GM21825 (cell line): ENCODE measurements around the gene SMARCD3.

Source experiments
- ATAC-seq: cut with Tn5 transposase; IDR thresholded peaks from one replicate; pipeline ENCODE4 v1.9.1; 2021; ENCODE audit warnings: mild to moderate bottlenecking, moderate library complexity; ENCODE audit not compliant: unreplicated experiment

SMARCD3 gene

DNA sequence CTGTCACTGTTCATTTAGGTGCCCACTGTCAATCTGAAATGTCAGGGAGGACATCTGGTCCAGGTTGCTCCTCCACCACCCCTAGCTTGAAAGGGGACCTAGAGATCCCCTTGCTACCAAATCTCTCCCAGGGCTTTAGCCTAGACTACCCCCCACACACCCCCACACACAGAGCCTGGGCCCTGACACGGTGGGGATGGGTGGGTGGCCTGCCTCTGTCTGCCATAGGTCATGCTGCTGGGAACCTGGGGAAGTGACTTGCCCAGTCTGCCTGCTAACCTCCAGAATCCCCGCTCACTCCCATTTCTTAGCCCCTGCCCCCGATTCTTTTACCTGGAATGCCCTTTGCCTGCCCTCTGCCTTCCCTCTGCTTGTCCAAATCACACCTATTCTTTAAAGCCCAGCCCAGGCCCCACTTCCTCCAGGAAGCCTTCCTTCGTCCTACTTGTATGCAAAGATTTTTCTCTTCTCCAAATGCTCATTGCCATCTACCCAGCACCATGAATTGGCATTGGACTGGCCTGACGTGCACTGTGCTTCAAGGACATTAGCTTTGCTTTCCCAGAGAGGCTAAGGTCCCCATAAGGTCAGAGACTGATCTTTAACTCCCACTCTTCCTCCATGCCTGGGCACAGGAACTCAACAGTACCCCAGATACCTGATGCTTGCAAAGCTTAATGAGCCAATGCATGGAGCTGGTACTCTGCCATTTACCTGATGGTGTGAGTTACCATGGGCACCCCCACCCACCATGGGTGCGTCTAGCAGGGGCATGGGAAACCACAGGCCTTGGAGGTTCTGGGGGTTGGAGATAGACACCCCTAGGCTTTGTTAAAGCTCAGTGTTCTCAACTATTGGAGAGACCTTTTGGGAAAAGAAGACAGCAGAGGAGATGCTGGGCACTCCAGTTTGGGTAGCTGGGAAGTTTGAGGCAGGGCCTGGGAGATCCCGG is 2.0 kb upstream of the SMARCD3 start:
- no peak for ATAC-seq

- ATAC-seq: no peak
These were observed 1.2 kb upstream of the SMARCD3 start for GRCh38 chr7:151249732-151250072.

- no peak for ATAC-seq
These were observed 689 bp upstream of the SMARCD3 start for GRCh38 chr7:151249034-151249731.

GRCh38 chr7:151247611-151248345 is 716 bp downstream of the SMARCD3 start:
- no peak for ATAC-seq

GRCh38 chr7:151246851-151247580 is 1.5 kb downstream of the SMARCD3 start:
- ATAC-seq: no peak

- ATAC-seq: no peak
These were observed 2.2 kb downstream of the SMARCD3 start for GRCh38 chr7:151246102-151246850.

DNA sequence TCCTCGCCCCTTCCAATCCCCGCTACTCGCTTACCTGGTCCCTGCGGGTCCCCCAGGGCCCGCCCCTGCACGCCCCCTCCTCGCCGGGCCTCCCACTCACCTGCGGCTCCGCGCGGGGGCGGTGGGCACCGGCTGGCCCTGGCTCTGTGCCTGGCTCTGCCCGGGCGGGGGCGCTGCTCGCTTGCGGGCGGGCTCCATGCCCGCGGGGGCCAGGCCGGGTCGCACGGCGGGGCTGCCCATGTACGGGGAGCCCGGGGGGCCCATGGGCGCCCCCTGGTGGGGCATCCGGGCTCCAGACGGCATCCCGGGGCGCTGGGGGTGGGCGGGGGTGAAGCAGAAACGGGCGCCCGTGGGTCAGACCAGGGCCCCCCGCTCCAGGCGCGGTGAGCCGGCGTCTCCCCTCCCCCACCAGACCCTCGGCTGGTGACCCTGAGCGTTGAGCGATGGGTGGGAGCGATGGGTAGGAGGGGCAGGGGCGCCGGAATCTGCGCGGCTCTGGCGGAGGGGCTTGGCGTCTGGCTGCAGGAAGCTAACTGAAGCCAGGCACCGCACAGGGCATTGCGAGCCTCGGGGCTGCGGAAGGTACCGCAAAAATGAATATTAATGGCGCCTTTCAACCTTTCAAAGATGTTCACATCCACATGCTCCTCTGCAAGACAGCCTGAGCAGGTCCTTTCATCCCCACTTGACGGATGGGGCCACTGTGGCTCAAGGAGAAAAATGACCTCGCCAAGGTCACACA is 3.0 kb downstream of the SMARCD3 start:
- ATAC-seq: no peak

GRCh38 chr7:151244841-151245346 is 3.6 kb downstream of the SMARCD3 start:
- ATAC-seq: no peak

DNA sequence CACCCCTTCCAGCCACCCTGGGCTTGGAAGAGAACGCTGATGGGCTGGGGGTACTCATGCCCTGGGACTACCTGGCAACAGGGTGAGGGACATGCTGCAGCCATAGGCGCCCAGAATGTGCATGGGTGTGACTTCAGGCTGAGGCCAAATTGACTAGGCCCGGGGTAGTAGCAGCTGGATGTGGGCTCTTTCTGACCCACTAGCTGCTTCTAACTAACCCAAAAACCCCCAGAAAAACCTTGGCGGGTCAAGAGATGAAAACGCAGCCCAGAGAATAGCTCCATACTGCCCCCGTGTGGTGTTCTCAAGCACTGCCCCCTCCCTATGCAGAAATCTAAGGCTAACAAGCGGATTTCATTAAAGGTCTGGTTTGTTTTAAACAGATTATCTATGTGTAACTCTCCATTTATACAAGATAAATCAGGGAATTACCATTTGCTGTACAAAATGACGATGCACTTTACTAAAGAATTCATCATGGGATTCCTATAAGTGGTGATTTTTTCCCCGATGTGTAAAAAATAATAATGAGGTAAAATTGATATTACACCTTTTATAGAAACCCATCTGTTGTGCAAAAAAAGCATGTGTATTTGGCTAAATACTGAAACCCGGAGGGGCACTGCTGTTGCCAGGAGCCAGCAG is 4.2 kb downstream of the SMARCD3 start:
- no peak for ATAC-seq

- no peak for ATAC-seq
These were observed 4.9 kb downstream of the SMARCD3 start for GRCh38 chr7:151243408-151244195.

DNA sequence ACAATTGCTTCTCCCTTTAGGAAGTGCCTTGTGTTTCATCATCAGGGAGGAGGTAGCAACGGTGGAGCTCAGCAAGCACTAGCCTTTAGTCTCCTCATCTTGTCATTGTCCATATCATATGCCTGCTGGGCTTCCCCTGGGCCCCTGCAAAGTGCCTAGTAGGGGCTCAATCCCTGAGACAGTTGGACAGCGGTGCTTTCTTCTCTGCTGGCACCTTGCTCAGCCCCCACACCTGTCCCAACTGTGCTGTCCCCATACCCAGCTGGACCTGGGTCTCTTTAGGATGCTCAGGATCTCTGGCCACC is 5.5 kb downstream of the SMARCD3 start:
- ATAC-seq: no peak

DNA sequence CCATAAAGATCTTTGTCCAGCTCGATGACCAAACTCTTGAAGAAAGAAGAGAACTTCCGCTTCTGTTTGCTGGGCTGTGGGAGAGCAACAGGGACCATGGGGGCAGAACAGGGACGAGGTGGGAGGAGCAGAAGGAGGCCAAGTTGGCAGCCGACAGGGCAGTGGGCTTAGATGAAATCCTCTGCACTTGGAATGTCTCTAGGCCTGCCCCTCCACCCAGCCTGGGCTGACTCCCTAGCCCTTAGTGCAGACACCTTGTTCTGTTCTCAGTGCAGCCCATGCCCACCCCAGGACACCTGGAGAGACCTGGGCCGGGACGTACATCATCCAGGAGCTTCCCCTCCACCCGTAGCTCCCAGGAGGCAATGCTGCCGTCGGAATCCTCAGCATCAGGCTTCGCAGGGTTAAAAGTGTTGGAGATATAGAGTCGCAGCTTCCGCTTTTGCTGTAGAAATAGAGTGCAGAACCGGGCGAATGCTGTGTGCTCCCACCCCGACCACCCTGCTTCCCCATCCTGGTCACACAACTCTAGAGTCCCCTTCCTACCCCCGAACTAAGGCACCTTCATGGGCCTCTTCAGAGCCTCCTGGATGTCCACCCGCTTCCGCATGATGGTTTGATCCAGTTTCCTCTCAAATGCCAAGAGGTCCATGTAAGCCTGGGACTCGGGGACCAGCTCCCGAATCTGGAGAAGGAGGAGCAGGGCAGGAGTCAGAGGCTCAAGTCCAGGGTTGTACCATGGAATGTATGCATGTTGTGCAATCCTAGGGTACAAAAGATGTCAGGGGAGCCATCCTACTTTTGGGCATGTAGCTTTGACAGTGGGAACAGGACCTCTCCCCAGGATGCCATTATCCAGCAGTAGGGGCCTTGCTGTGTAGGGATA is 6.1 kb downstream of the SMARCD3 start:
- ATAC-seq: no peak

GRCh38 chr7:151241755-151242096 is 6.8 kb downstream of the SMARCD3 start:
- ATAC-seq: no peak

DNA sequence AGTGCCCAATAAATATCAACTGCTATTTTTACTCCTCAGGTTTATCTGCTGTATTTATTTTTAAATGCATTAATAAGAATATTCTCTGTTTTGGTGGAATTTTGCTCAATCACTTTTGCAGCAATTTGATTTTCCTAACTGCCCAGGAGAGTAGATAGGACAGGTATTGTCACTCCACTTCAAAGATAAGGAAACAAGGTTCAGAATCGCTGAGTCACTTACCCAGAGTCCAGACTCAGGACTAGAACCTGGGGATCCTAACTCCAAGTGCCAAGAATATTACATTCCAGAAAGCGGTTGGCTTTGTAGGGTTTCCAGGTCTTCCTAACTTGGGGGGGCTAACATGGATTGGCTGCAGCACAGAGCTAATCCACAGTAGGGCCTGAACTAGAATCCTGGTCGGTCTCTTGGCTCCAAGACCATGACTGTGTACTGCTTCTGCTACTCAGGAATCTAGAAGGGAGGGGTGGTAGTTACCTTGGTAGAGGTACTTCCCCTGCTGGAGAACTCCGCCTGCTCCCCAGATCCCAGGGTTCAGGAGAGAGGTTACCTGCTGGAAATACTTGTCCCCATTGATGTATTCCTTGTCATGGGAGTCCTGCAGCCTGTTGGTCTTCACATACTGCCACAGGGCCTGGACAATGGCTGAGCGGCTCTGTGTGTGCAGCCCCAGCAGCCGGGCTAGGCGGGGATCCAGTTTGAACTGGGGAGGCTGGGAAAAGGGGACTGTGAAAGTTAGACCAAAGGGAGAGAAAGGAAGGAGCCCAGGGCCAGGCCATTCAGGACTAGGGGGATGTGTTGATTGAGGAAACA is 7.3 kb downstream of the SMARCD3 start:
- ATAC-seq: no peak

- ATAC-seq: no peak
These were observed 8.0 kb downstream of the SMARCD3 start for GRCh38 chr7:151240536-151240935.

DNA sequence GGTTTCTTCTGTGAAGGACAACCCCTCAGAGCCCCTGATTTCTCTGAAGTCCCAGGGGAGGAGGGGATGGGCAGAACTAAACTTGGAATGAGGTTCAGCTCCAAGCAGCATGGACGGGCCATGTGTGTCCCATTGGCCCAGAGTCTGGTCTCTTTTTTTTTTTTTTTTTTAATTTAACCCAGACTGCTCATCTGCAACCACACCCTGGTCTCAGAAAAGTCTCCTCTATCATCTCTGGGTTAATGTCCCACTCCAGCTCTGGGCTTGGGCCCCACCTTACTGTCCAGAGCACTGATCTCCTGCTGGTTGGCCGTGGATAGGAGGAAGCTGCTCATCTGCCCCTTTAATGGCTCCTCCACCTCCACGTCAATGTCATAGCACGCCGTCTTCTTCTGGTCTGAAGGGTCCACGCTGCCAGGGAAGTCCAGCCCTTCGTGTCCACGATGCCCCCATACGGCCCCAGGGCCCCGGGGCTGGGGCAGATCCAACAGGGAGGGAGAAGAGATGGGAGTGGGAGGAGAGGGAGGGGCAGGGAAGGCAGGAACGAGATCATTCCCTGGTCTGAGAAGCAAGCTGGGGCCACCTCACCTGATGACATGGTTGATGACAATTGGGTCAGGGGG is 8.5 kb downstream of the SMARCD3 start:
- no peak for ATAC-seq
